Measurements from ENCODE around the gene ELANE. TPM values are rescaled to one million over a fixed set of nuclear protein-coding genes. Genes with fewer than 3 reads are reported as not detected.

The ELANE gene
- total and polyA plus RNA-seq, 9 of the 15 experiments (the other 6 are each of a cell fraction or from before 2014, with no cell fraction given), result not detected

GRCh38 chr19:855566-856120, 3.5 kb downstream of the ELANE start:
- Histone ChIP-seq H4K20me1 (replicated peaks; ENCODE audit: control insufficient read depth, insufficient read depth, low read length) (no peaks in the 10 kb centered on the region), H3K27ac (ENCODE audit: extremely low read depth, low read depth, low read length) (no peak overlapping the region), H3K4me1 (replicated peaks in 1 of 2; ENCODE audit: control insufficient read depth in 2 of 2, insufficient read depth in 2 of 2, low read length in 2 of 2) (peaks cover 17 to 55% of the 10 kb centered on the region in 2 experiments; a peak in 4 of 5 replicates), H3K27me3 (ENCODE audit: control insufficient read depth in 2 of 2, insufficient read depth in 2 of 2, low read length in 2 of 2) (no peaks in the 10 kb centered on the region), H3K9ac (ENCODE audit: insufficient read depth in 1 of 2, low read depth in 2 of 2, low read length in 2 of 2) (peak overlapping the region in 1 of 2 experiments; percentile 79; a peak in 2 of 4 replicates), H3K9me3 (replicated peaks; ENCODE audit: control insufficient read depth, insufficient read depth, low read depth, low read length) (no peaks in the 10 kb centered on the region), H2AFZ (ENCODE audit: low read depth, low read length) (no peak overlapping the region), H3K79me2 (ENCODE audit: control insufficient read depth, insufficient read depth, low read length) (peaks cover 2% of the 10 kb centered on the region), H3K4me3 (no peak overlapping the region), H3K36me3 (ENCODE audit: control insufficient read depth, insufficient read depth, low read length) (no peaks in the 10 kb centered on the region), H3K9me1 (ENCODE audit: control insufficient read depth, insufficient read depth, low read length) (no peaks in the 10 kb centered on the region), H3K4me2 (ENCODE audit: insufficient read depth, low read length) (no peak overlapping the region)
- DNase-seq (ENCODE audit: extremely low read depth in 1 of 4, low spot score in 3 of 4), result no peak
- ChIA-PET CTCF (ENCODE audit: low intra/inter-chr PET ratio) (no interaction called here), POLR2A (interaction anchor here (0.8 kb wide), 1 partner anchor 12 kb away, joined by 3 read pairs; no protein-coding TSS in a partner anchor)
- WGBS (ENCODE audit: insufficient coverage, low coverage, missing lambda C conversion rate), result 49% methylated on average over 17 of the region's 40 CpGs
- intact Hi-C loops (cut with micrococcal nuclease), result no loop called here
- no peak for TF ChIP-seq ZNF224 (CRISPR knock-in tag; IDR thresholded peaks at IDR 0.05)
- no peak for TF ChIP-seq ILK (tag; IDR thresholded peaks at IDR 0.05; ENCODE audit: borderline replicate concordance, low read depth)
- TF ChIP-seq ZNF280B (CRISPR knock-in tag; IDR thresholded peaks at IDR 0.05), result no peak
- TF ChIP-seq, protein P1, sequence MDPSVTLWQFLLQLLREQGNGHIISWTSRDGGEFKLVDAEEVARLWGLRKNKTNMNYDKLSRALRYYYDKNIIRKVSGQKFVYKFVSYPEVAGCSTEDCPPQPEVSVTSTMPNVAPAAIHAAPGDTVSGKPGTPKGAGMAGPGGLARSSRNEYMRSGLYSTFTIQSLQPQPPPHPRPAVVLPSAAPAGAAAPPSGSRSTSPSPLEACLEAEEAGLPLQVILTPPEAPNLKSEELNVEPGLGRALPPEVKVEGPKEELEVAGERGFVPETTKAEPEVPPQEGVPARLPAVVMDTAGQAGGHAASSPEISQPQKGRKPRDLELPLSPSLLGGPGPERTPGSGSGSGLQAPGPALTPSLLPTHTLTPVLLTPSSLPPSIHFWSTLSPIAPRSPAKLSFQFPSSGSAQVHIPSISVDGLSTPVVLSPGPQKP (CRISPR knock-in tag; IDR thresholded peaks at IDR 0.05), result no peak
- TF ChIP-seq ZNF140 (CRISPR knock-in tag; IDR thresholded peaks at IDR 0.05), result no peak
- TF ChIP-seq FOXA1 (IDR thresholded peaks at IDR 0.05; ENCODE audit: borderline replicate concordance), result no peak
- no peak for TF ChIP-seq ZBTB8A (IDR thresholded peaks at IDR 0.05; ENCODE audit: partially characterized antibody)
- TF ChIP-seq SRSF1 (IDR thresholded peaks at IDR 0.05; ENCODE audit: low read depth, low read length), result no peak
- no peak for TF ChIP-seq THAP12 (CRISPR knock-in tag; IDR thresholded peaks at IDR 0.05)
- TF ChIP-seq ARID1B (IDR thresholded peaks at IDR 0.05), result no peak
- no peak for TF ChIP-seq RAD21 (CRISPR knock-in tag; conservative IDR thresholded peaks at IDR 0.05 in 1 of 2, IDR thresholded peaks at IDR 0.05 in 1 of 2)
- BruUV-seq (replicated peaks), result no TSS peak
- FAIRE-seq, result no peak
- in situ Hi-C loops (cut with MboI), result loop anchor here (5.0 kb wide), 1 partner anchor 88 kb away; no protein-coding TSS in a partner anchor
- ATAC-seq, result no peak
